ENCODE results near the gene IMP3.

- TF ChIP-seq CTCF (IDR thresholded peaks at IDR 0.05) (no peak), POLR2A (IDR thresholded peaks at IDR 0.05) (no peak)
These were observed 19.8 kb downstream of the IMP3 start for GRCh38 chr15:75620058-75620820.
